ENCODE data around the gene RAPH1.

GRCh38 chr2:203548887-203549286, 13.8 kb upstream of the RAPH1 start:
- no peak for TF ChIP-seq GATA2 (IDR thresholded peaks at IDR 0.05; ENCODE audit: low read depth, low read length)
- TF ChIP-seq GATA3 (IDR thresholded peaks at IDR 0.05; ENCODE audit: low read depth, low read length) = no peak
